Measurements from ENCODE around the gene CCR5AS.

Gene CCR5AS

DNA sequence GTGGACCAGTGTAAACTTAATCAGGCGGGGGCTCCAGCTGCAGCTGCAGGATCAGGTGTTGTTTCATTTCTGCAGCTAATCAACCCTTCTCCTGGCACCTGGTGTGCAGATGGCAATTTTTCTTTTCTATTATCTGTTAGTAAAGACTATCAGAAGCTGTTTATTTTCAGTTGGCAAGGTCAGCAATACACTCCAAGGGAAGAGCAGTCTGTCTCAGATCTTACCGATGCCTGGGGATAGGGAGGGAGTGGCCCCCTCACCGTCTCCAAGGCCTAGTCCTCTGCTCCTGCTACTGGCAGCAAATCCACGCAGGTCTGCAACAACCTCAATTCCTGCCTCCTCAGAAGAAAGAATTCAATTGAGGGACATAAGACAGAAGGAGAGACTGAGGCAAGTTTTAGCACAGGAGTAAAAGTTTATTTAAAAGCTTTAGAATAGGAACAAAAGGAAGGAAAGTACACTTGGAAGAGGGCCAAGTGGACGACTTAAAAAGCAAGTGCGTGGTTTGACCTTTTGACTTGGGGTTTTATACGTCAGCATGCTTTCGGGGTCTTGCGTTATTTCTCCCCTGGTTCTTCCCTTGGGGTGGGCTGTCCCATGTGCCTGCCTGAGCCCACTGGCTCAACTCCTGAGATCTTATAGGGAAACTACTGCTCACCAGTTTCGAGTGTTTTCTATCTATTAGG is 9.4 kb upstream of the CCR5AS start:
- no peak for TF ChIP-seq CTCF (IDR thresholded peaks at IDR 0.05; ENCODE audit: borderline replicate concordance, insufficient read depth, low read depth, low read length)
- no peak overlapping the region for H3K4me3 ChIP-seq (ENCODE audit: low read depth, low read length)

- H3K4me3 ChIP-seq (ENCODE audit: low read depth, low read length): no peak overlapping the region
- TF ChIP-seq CTCF (IDR thresholded peaks at IDR 0.05; ENCODE audit: borderline replicate concordance, insufficient read depth, low read depth, low read length): no peak
Measured at GRCh38 chr3:46414739-46415138, 7.9 kb upstream of the CCR5AS start.

DNA sequence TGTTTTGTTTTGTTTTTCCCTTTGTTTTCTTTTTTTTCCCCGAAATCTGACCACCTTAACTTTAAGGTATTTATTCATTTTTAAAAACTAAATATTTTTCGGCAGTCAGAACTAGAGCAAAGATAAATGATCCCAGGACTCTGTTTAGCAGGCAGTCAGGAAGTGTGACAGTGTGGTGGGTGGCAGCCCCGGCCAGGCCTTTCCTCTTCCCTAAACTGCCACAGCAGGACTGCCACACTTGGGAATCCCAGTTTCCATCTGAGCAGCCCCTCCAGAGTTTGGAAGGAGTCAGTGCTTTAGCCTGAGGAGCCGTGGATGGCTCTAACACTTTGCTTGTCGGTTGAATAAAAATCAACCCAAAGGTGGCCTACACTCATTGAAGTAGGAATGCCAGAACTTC is 7.1 kb upstream of the CCR5AS start:
- H3K4me3 ChIP-seq (ENCODE audit: low read depth, low read length): no peak overlapping the region
- no peak for TF ChIP-seq CTCF (IDR thresholded peaks at IDR 0.05; ENCODE audit: borderline replicate concordance, insufficient read depth, low read depth, low read length)

DNA sequence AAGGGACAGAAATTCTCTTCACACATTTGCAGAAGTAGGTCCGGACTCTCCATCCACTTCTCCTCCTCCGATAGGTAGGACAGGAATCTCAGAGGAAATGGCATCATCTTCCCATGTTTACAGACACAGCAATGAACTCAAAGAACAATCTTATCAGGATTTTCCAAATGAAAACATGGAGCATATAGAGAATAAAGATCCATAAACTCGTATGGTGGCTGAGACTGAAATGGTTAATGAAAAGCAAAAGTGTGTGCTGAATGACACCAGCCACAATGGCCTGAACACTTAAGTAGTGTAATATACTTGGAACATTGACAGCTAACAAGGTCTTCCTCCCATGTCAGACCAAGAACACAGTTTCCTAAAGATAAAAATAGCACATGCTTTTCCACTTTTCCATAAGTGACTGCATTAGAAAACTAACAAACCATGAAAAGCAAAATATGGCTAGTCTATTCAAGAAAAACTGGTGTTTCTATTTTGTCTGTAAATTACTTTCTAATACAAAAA is 6.0 kb upstream of the CCR5AS start:
- no peak overlapping the region for H3K4me3 ChIP-seq (ENCODE audit: low read depth, low read length)
- TF ChIP-seq CTCF (IDR thresholded peaks at IDR 0.05; ENCODE audit: borderline replicate concordance, insufficient read depth, low read depth, low read length): no peak

DNA sequence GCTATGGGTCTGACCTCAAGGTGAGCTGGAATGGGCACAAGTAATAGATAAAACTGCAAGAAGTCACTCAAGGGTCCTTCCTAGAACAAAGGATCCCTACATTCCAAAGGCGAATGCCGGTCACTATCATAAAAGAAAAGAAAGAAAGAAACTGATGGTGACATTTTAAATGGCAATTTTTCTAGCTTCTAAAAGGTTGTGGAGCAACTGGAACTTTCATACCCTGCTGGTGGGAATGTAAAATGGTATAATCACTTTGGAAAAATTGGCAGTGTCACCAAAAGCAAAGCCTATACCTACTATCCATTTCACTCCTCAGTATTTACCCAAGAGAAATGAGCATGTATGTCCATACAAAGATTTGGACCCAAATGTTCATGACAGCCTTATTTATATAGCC is 4.4 kb upstream of the CCR5AS start:
- TF ChIP-seq CTCF (IDR thresholded peaks at IDR 0.05; ENCODE audit: borderline replicate concordance, insufficient read depth, low read depth, low read length): no peak
- no peak overlapping the region for H3K4me3 ChIP-seq (ENCODE audit: low read depth, low read length)

GRCh38 chr3:46410669-46411068 is 3.8 kb upstream of the CCR5AS start:
- no peak for TF ChIP-seq CTCF (IDR thresholded peaks at IDR 0.05; ENCODE audit: borderline replicate concordance, insufficient read depth, low read depth, low read length)
- H3K4me3 ChIP-seq (ENCODE audit: low read depth, low read length): no peak overlapping the region

DNA sequence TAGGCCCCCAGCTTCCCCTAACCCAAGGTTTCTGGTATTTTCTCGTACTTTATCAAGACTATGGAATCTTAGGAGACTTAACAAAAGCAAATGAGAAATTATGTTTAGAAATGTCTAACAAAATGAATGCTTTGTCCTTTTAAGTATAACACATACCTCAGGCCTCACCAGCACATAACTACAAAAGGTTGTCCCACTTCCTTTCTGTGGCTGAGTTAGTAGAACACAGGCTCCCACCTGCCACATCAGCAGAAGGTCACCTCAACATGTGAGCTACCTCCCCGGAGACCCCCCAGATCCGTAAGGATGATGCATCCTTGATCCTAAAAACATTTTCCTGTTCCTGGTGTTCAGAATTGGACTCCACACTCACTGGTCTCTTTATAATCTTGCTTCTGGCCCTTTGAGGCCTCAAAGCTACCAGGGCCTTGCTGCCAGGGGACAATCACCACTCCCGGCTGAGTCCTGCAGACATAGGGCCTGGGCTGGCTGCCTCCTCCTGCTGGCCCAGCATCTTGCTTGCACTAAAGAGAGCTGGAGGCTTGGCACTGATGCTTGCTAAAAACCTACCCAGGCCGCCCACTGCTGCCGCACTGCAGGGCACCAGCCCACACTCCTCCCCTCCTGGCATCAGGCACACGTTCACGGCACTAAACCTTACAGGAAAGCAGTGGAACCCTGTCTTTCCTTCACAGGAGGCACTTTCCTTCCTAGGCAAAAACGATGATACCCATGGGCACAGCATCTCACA is 3.0 kb upstream of the CCR5AS start:
- no peak for TF ChIP-seq CTCF (IDR thresholded peaks at IDR 0.05; ENCODE audit: borderline replicate concordance, insufficient read depth, low read depth, low read length)

More for the DNA sequence above, 3.0 kb upstream of the CCR5AS start:
- H3K4me3 ChIP-seq (ENCODE audit: low read depth, low read length): no peak overlapping the region
